A673 (cell line): ENCODE results near the gene SMOC1. TPM values are rescaled to one million over a fixed set of nuclear protein-coding genes. Genes with fewer than 3 reads are reported as not detected.

ENCODE experiments used
- BruUV-seq: library from RNA; stranded (reverse); fragments of 400-500 nt; replicated peaks from 2 replicates; lab custom pipeline; 2021; lab: Mats Ljungman, UMichigan
- CTCF ChIA-PET: fragments of 300-600 bp; sonication (Branson Sonifier 250); formaldehyde crosslinking; loops from one replicate; lab custom pipeline; 2022; ENCODE audit warnings: antibody characterized with exemption; lab: Charles Lee
- POLR2A ChIA-PET: fragments of 300-600 bp; sonication (Branson Sonifier 250); formaldehyde crosslinking; loops from one replicate; lab custom pipeline; 2022; ENCODE audit warnings: antibody characterized with exemption; ENCODE audit not compliant: low non-redundant PET; lab: Charles Lee
- DNase-seq: peaks from one replicate; pipeline ENCODE4 v3.0.0-alpha.2; 2015; ENCODE audit warnings: low spot score
- H3K27ac ChIP-seq: fragments of 200-600 bp; sonication (generic); 2 replicates; pipeline ENCODE4 v1.5.1; 2016; ENCODE audit warnings: mixed run types, low read depth, mild to moderate bottlenecking, mixed read lengths, antibody characterized with exemption, low read length; ENCODE audit not compliant: poor library complexity, severe bottlenecking
- H3K27me3 ChIP-seq: fragments of 200-600 bp; sonication (generic); replicated peaks from 2 replicates; pipeline ENCODE4 v1.6.1; 2017; ENCODE audit warnings: mixed run types, low read depth, mild to moderate bottlenecking, mixed read lengths, antibody characterized with exemption, low read length; ENCODE audit not compliant: insufficient read depth, poor library complexity
- H3K36me3 ChIP-seq: fragments of 200-600 bp; sonication (generic); 2 replicates; pipeline ENCODE4 v1.6.1; 2016; ENCODE audit warnings: mixed run types, mild to moderate bottlenecking, mixed read lengths, antibody characterized with exemption, low read length; ENCODE audit not compliant: insufficient read depth, poor library complexity, severe bottlenecking
- H3K4me1 ChIP-seq: fragments of 200-600 bp; sonication (generic); 2 replicates; pipeline ENCODE4 v1.6.1; 2017; ENCODE audit warnings: mixed run types, mild to moderate bottlenecking, mixed read lengths, antibody characterized with exemption, low read length; ENCODE audit not compliant: insufficient read depth, poor library complexity, severe bottlenecking
- H3K4me3 ChIP-seq: fragments of 200-600 bp; sonication (generic); 2 replicates; pipeline ENCODE4 v1.5.1; 2016; ENCODE audit warnings: low read depth, mixed run types, mild to moderate bottlenecking, mixed read lengths, low read length; ENCODE audit not compliant: poor library complexity, severe bottlenecking
- H3K9me3 ChIP-seq: fragments of 200-600 bp; sonication (generic); 2 replicates; pipeline ENCODE4 v1.6.1; 2016; ENCODE audit warnings: mixed run types, low read depth, mild to moderate bottlenecking, mixed read lengths, antibody characterized with exemption, low read length; ENCODE audit not compliant: poor library complexity, severe bottlenecking
- EZH2 ChIP-seq: fragments of 200-600 bp; sonication (generic); IDR thresholded peaks from 2 replicates; pipeline ENCODE4 v1.6.1; 2017; ENCODE audit warnings: borderline replicate concordance, low read depth, mild to moderate bottlenecking, mixed read lengths, antibody characterized with exemption, low read length; ENCODE audit not compliant: poor library complexity, severe bottlenecking
- intact Hi-C: fragments of 100-400 bp; cut with micrococcal nuclease; formaldehyde crosslinking; loops from one replicate; pipeline ENCODE4 v1.10.0; 2022; ENCODE audit not compliant: unreplicated experiment
- total RNA-seq: library from RNA; stranded (reverse); gene quantifications from 2 replicates; pipeline ENCODE4 v1.2.3, GENCODE V29; 2021
- TF ChIP-seq, protein P1 (sequence below): fragments of 300-800, 200-600 bp; sonication (generic); conservative IDR thresholded peaks from 2 replicates; pipeline ENCODE4 v1.5.1; 2017; ENCODE audit warnings: low read depth, mild to moderate bottlenecking, antibody characterized with exemption, low read length, moderate library complexity, mixed read lengths

SMOC1 gene
- total RNA-seq, 1 experiment from 2014 or later = not detected

- no TSS peak for BruUV-seq
- no peaks in the 10 kb centered on the region for H3K9me3 ChIP-seq
- ChIA-PET POLR2A (no interaction called here), CTCF (no interaction called here)
- H3K4me1 ChIP-seq = no peaks in the 10 kb centered on the region
- no peak overlapping the region for H3K27ac ChIP-seq
- no peaks in the 10 kb centered on the region for H3K36me3 ChIP-seq
- DNase-seq = no peak
- TF ChIP-seq, protein P1, sequence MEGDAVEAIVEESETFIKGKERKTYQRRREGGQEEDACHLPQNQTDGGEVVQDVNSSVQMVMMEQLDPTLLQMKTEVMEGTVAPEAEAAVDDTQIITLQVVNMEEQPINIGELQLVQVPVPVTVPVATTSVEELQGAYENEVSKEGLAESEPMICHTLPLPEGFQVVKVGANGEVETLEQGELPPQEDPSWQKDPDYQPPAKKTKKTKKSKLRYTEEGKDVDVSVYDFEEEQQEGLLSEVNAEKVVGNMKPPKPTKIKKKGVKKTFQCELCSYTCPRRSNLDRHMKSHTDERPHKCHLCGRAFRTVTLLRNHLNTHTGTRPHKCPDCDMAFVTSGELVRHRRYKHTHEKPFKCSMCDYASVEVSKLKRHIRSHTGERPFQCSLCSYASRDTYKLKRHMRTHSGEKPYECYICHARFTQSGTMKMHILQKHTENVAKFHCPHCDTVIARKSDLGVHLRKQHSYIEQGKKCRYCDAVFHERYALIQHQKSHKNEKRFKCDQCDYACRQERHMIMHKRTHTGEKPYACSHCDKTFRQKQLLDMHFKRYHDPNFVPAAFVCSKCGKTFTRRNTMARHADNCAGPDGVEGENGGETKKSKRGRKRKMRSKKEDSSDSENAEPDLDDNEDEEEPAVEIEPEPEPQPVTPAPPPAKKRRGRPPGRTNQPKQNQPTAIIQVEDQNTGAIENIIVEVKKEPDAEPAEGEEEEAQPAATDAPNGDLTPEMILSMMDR = no peak
- TF ChIP-seq EZH2 = no peak
- intact Hi-C loops = no loop called here
- H3K4me3 ChIP-seq = no peak overlapping the region
- H3K27me3 ChIP-seq = no peaks in the 10 kb centered on the region
Measured at GRCh38 chr14:69860221-69860620, 19.0 kb upstream of the SMOC1 start.

GRCh38 chr14:69861025-69861569 is 18.1 kb upstream of the SMOC1 start:
- ChIA-PET POLR2A (no interaction called here), CTCF (no interaction called here)
- no TSS peak for BruUV-seq
- Histone ChIP-seq H3K9me3 (no peaks in the 10 kb centered on the region), H3K36me3 (no peaks in the 10 kb centered on the region), H3K4me1 (no peaks in the 10 kb centered on the region), H3K27ac (no peak overlapping the region), H3K4me3 (no peak overlapping the region), H3K27me3 (no peaks in the 10 kb centered on the region)
- TF ChIP-seq, protein P1 = no peak
- TF ChIP-seq EZH2 = no peak
- no peak for DNase-seq
- intact Hi-C loops = no loop called here

DNA sequence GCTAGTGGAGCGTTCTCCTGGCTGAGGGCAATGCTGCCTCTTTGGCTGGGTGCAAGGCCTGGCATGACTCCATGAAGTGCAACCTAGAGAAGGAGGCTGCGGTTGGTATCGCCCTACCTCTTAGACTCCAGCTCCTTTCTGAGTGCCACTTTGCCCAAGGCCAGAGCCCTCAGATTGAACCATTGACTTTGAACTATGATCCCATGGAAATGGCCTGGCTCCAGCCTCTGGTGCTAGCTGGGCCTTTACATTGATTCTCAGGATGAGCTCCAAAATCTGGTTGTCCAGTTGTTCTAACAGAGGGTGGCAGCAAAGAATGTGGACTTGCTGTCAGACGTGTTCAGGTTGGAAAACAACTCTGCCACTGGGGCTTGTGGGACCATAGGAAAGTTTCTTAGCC is 16.1 kb upstream of the SMOC1 start:
- Histone ChIP-seq H3K27me3 (no peaks in the 10 kb centered on the region), H3K27ac (no peak overlapping the region), H3K4me3 (no peak overlapping the region), H3K9me3 (no peaks in the 10 kb centered on the region), H3K36me3 (no peaks in the 10 kb centered on the region), H3K4me1 (no peaks in the 10 kb centered on the region)
- POLR2A ChIA-PET = no interaction called here
- intact Hi-C loops = no loop called here
- DNase-seq = no peak
- no TSS peak for BruUV-seq
- no peak for TF ChIP-seq EZH2
- TF ChIP-seq, protein P1 = no peak
- CTCF ChIA-PET = interaction anchor here (0.5 kb wide), 1 partner anchor 291 kb away, joined by 5 read pairs; no protein-coding TSS in a partner anchor
